ENCODE data around the gene FBRS. TPM values are rescaled to one million over a fixed set of nuclear protein-coding genes. Genes with fewer than 3 reads are reported as not detected.

The FBRS gene
- total and polyA plus RNA-seq, 2 of the 13 experiments (the other 11 are each of a cell fraction or from before 2014, with no cell fraction given), result 13.7 to 16.2 TPM

DNA sequence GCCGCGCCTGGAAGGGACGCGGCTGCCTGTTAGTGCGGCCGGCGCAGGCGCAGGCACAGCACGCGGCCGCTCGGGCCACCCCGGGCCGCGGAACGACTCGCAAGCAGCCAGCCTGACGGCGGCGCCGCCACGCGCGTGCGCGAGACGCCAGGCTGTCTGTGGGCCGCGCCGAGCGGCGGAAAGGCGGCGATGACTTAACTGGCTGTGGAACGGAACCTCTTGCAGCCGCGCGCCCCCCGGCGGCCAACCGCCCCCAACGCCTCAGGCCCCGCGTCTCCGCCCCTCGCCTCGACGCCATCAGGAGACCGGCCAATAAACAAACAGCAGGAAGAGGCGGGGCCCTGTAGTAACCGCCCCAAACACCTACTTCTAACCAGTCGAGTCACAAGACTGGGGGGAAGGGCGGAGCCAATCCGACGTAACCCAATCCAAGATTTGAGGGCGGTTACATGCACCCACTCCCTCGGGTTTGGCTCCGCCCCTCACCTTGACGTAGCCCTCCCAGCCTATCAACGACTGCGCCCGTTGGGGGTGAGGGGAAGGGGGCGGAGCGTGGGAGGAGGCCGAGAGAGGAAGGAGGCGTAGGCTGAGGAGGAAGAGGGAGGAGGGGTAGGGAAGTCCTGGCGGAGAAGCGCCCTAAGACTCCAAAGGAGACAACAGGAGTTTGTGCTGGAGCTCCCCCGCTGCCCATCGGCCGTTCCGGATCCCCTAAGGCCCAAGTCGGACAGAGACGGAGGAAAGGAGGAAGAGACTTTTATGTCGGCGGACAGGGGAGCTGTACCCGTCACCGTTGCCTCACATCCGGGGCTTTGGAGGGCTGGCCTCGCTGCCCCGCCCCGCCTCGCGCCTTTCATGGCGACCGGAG is at the start of gene FBRS (continued):
- TF ChIP-seq ZNF549 (CRISPR knock-in tag; IDR thresholded peaks at IDR 0.05), result no peak
- TF ChIP-seq NFE2L1 (CRISPR knock-in tag; IDR thresholded peaks at IDR 0.05; ENCODE audit: borderline replicate concordance), result no peak
- peak; percentile 66; the same call in 1 of the 2 replicates for TF ChIP-seq KMT2B (CRISPR knock-in tag; IDR thresholded peaks at IDR 0.05)
- TF ChIP-seq GTF3A (CRISPR knock-in tag; conservative IDR thresholded peaks at IDR 0.05), result 0 out of 2 replicates have a peak, but pooled peaks have one; percentile 50
- peak; percentile 92 for TF ChIP-seq ARNT2 (CRISPR knock-in tag; IDR thresholded peaks at IDR 0.05; ENCODE audit: low read depth)
- TF ChIP-seq KAT2B (IDR thresholded peaks at IDR 0.05; ENCODE audit: borderline replicate concordance, low read depth, low read length), result no peak
- TF ChIP-seq MLLT10 (CRISPR knock-in tag; IDR thresholded peaks at IDR 0.05), result no peak
- no peak for TF ChIP-seq ZNF124 (CRISPR knock-in tag; IDR thresholded peaks at IDR 0.05)
- no peak for TF ChIP-seq ZNF264 (CRISPR knock-in tag; IDR thresholded peaks at IDR 0.05)
- no peak for TF ChIP-seq SNRNP70 (IDR thresholded peaks at IDR 0.05; ENCODE audit: low read depth, low read length)
- TF ChIP-seq ZNF841 (CRISPR knock-in tag; IDR thresholded peaks at IDR 0.05; ENCODE audit: borderline replicate concordance), result no peak
- peak; percentile 24; the same call in 1 of the 2 replicates for TF ChIP-seq PITX1 (CRISPR knock-in tag; IDR thresholded peaks at IDR 0.05)
- no peak for TF ChIP-seq ZNF646 (CRISPR knock-in tag; IDR thresholded peaks at IDR 0.05)
- peak; percentile 63; the same call in 1 of the 2 replicates for TF ChIP-seq PHF21A (CRISPR knock-in tag; IDR thresholded peaks at IDR 0.05)
- no peak for TF ChIP-seq ZNF552 (CRISPR knock-in tag; IDR thresholded peaks at IDR 0.05; ENCODE audit: borderline replicate concordance)
- peak; percentile 55; the same call in 1 of the 2 replicates for TF ChIP-seq PHF8 (CRISPR knock-in tag; IDR thresholded peaks at IDR 0.05)
- no peak for TF ChIP-seq ZBTB7B (CRISPR knock-in tag; IDR thresholded peaks at IDR 0.05)
- peak; percentile 93 for TF ChIP-seq CBX1 (IDR thresholded peaks at IDR 0.05; ENCODE audit: low read depth)
- TF ChIP-seq POLR2A (IDR thresholded peaks at IDR 0.05; ENCODE audit: insufficient read depth in 1 of 2, low read depth in 2 of 2, low read length in 2 of 2), result peak; percentile 76 to 86
- TF ChIP-seq NCOA5 (CRISPR knock-in tag; IDR thresholded peaks at IDR 0.05), result no peak
- TF ChIP-seq ATF6 (CRISPR knock-in tag; conservative IDR thresholded peaks at IDR 0.05), result no peak
